ENCODE measurements around the gene PFDN2.

GRCh38 chr1:161073474-161074121 lies 44.2 kb downstream of the PFDN2 start:
- TF ChIP-seq POLR2AphosphoS5 (IDR thresholded peaks at IDR 0.05; ENCODE audit: low read depth, low read length) = no peak
- TF ChIP-seq, protein P1, sequence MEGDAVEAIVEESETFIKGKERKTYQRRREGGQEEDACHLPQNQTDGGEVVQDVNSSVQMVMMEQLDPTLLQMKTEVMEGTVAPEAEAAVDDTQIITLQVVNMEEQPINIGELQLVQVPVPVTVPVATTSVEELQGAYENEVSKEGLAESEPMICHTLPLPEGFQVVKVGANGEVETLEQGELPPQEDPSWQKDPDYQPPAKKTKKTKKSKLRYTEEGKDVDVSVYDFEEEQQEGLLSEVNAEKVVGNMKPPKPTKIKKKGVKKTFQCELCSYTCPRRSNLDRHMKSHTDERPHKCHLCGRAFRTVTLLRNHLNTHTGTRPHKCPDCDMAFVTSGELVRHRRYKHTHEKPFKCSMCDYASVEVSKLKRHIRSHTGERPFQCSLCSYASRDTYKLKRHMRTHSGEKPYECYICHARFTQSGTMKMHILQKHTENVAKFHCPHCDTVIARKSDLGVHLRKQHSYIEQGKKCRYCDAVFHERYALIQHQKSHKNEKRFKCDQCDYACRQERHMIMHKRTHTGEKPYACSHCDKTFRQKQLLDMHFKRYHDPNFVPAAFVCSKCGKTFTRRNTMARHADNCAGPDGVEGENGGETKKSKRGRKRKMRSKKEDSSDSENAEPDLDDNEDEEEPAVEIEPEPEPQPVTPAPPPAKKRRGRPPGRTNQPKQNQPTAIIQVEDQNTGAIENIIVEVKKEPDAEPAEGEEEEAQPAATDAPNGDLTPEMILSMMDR (IDR thresholded peaks at IDR 0.05) = no peak
- TF ChIP-seq TCF7L2 (IDR thresholded peaks at IDR 0.05; ENCODE audit: low read depth, low read length) = no peak
- TF ChIP-seq, protein P2, sequence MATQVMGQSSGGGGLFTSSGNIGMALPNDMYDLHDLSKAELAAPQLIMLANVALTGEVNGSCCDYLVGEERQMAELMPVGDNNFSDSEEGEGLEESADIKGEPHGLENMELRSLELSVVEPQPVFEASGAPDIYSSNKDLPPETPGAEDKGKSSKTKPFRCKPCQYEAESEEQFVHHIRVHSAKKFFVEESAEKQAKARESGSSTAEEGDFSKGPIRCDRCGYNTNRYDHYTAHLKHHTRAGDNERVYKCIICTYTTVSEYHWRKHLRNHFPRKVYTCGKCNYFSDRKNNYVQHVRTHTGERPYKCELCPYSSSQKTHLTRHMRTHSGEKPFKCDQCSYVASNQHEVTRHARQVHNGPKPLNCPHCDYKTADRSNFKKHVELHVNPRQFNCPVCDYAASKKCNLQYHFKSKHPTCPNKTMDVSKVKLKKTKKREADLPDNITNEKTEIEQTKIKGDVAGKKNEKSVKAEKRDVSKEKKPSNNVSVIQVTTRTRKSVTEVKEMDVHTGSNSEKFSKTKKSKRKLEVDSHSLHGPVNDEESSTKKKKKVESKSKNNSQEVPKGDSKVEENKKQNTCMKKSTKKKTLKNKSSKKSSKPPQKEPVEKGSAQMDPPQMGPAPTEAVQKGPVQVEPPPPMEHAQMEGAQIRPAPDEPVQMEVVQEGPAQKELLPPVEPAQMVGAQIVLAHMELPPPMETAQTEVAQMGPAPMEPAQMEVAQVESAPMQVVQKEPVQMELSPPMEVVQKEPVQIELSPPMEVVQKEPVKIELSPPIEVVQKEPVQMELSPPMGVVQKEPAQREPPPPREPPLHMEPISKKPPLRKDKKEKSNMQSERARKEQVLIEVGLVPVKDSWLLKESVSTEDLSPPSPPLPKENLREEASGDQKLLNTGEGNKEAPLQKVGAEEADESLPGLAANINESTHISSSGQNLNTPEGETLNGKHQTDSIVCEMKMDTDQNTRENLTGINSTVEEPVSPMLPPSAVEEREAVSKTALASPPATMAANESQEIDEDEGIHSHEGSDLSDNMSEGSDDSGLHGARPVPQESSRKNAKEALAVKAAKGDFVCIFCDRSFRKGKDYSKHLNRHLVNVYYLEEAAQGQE (IDR thresholded peaks at IDR 0.05; ENCODE audit: insufficient read depth in 1 of 2, low read depth in 2 of 2, low read length in 1 of 2) = no peak
- TF ChIP-seq SIN3A (IDR thresholded peaks at IDR 0.05; ENCODE audit: borderline replicate concordance, insufficient read depth, low read depth, low read length) = no peak
